K562 (cell line): ENCODE measurements around the gene ADAMTSL3. TPM values are rescaled to one million over a fixed set of nuclear protein-coding genes. Genes with fewer than 3 reads are reported as not detected.

Experiments
- MCM2 ChIP-seq: fragments of 450-650 bp; IDR thresholded peaks from 2 replicates; pipeline ENCODE4 v1.6.1; 2017; ENCODE audit warnings: low read depth, mild to moderate bottlenecking
- TCF7L2 ChIP-seq: fragments of 150-350 bp; IDR thresholded peaks from 2 replicates; pipeline ENCODE4 v1.6.1; 2016; ENCODE audit warnings: low read depth, mild to moderate bottlenecking, low read length, moderate library complexity
- ZNF175 ChIP-seq: fragments of 200-800 bp; sonication (Bioruptor generic); IDR thresholded peaks from 2 replicates; pipeline ENCODE4 v1.6.1; 2016; ENCODE audit warnings: low read depth, mild to moderate bottlenecking, missing genetic modification characterization, missing compliant biosample characterization
- ZSCAN32 ChIP-seq: fragments of 450-650 bp; formaldehyde crosslinking; IDR thresholded peaks from 2 replicates; pipeline ENCODE4 v1.4.0; 2020; ENCODE audit warnings: mild to moderate bottlenecking, moderate library complexity
- polyA plus RNA-seq, 8 experiments: library from polyadenylated mRNA; depleted of rRNA in 4 of 8; stranded (reverse) in 5 of 8; unstranded in 3 of 8; fragments of >200 nt; fragmentation: Nextera tagmentation in 2 of 8; fragmentation: Illumina TruSeq in 1 of 8; extraction: Ambion mirVana in 2 of 8; extraction: Trizol in 1 of 8; gene quantifications; 2 replicates each; pipeline versions ENCODE4 v1.2.1 to v1.2.3, GENCODE V29; 2011 to 2014; ENCODE audit warnings: inconsistent platforms in 1 of 8, missing spikeins in 1 of 8
- total RNA-seq, 7 experiments: library from RNA; depleted of rRNA in 6 of 7; stranded (reverse); fragments of >200 nt in 6 of 7; fragmentation: Illumina TruSeq in 2 of 7; extraction: Trizol in 2 of 7; gene quantifications; 2 replicates each; pipeline versions ENCODE4 v1.2.1 to v1.2.3, GENCODE V29; 2011 to 2021; ENCODE audit warnings: low replicate concordance in 1 of 7
- TF ChIP-seq, protein P1 (sequence below): sonication (generic); formaldehyde crosslinking; IDR thresholded peaks from 2 replicates; pipeline ENCODE4 v1.8.0; 2023; ENCODE audit warnings: mild to moderate bottlenecking, missing genetic modification reagents
- TF ChIP-seq, protein P2 (sequence below), 2 experiments: fragments of 450-650 bp in 1 of 2; sonication (generic) in 1 of 2; formaldehyde crosslinking; conservative IDR thresholded peaks; 2 replicates each; pipeline versions ENCODE4 v1.4.0 to v1.8.1; 2020 to 2022; ENCODE audit warnings: mild to moderate bottlenecking in 1 of 2, missing genetic modification reagents in 1 of 2

The ADAMTSL3 gene
- total and polyA plus RNA-seq, 9 of the 15 experiments (the other 6 are each of a cell fraction or from before 2014, with no cell fraction given): 0.01 to 0.18 (median 0.07) TPM; not detected in 3

DNA sequence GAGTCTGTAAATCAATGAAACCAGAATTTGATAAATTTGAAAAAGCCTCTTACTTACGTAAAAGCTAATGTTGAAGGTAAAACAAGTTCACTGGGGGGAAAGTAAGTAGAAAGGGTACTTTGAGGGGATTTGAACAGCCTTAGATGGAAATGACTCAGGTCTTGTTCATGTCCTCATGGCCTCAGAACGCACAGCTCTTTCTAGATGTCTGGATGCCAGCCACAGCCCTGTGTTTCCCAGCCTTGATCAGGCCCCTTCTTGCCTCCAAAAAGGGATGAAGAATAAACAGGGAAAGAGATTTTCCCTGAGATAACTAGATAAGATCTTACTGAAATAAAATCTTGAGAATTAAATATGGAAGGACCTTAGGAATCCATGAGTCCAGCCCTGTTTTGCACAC is 344.6 kb downstream of the ADAMTSL3 start (continued):
- TF ChIP-seq ZNF175 (CRISPR knock-in tag): no peak
- TF ChIP-seq ZSCAN32 (CRISPR knock-in tag): no peak
- TF ChIP-seq TCF7L2: no peak
- TF ChIP-seq, protein P1, sequence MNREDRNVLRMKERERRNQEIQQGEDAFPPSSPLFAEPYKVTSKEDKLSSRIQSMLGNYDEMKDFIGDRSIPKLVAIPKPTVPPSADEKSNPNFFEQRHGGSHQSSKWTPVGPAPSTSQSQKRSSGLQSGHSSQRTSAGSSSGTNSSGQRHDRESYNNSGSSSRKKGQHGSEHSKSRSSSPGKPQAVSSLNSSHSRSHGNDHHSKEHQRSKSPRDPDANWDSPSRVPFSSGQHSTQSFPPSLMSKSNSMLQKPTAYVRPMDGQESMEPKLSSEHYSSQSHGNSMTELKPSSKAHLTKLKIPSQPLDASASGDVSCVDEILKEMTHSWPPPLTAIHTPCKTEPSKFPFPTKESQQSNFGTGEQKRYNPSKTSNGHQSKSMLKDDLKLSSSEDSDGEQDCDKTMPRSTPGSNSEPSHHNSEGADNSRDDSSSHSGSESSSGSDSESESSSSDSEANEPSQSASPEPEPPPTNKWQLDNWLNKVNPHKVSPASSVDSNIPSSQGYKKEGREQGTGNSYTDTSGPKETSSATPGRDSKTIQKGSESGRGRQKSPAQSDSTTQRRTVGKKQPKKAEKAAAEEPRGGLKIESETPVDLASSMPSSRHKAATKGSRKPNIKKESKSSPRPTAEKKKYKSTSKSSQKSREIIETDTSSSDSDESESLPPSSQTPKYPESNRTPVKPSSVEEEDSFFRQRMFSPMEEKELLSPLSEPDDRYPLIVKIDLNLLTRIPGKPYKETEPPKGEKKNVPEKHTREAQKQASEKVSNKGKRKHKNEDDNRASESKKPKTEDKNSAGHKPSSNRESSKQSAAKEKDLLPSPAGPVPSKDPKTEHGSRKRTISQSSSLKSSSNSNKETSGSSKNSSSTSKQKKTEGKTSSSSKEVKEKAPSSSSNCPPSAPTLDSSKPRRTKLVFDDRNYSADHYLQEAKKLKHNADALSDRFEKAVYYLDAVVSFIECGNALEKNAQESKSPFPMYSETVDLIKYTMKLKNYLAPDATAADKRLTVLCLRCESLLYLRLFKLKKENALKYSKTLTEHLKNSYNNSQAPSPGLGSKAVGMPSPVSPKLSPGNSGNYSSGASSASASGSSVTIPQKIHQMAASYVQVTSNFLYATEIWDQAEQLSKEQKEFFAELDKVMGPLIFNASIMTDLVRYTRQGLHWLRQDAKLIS (CRISPR knock-in tag): no peak
- no peak for TF ChIP-seq MCM2
- TF ChIP-seq, protein P2, sequence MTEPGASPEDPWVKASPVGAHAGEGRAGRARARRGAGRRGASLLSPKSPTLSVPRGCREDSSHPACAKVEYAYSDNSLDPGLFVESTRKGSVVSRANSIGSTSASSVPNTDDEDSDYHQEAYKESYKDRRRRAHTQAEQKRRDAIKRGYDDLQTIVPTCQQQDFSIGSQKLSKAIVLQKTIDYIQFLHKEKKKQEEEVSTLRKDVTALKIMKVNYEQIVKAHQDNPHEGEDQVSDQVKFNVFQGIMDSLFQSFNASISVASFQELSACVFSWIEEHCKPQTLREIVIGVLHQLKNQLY (CRISPR knock-in tag; conservative IDR thresholded peaks at IDR 0.05): no peak
- TF ChIP-seq, all 486 proteins: peak for 0
